BJ (cell line): ENCODE data around the gene ATP6V1F. TPM values are rescaled to one million over a fixed set of nuclear protein-coding genes. Genes with fewer than 3 reads are reported as not detected.

Source experiments
- CTCF ChIA-PET: fragments of 350-600 bp; formaldehyde crosslinking; extraction: SDS; loops from one replicate; lab custom pipeline; 2021; ENCODE audit warnings: antibody characterized with exemption, inconsistent platforms; lab: Yijun Ruan, JAX
- POLR2A ChIA-PET: fragments of 300-600 bp; sonication (Branson Sonifier 250); formaldehyde crosslinking; extraction: SDS; loops from one replicate; lab custom pipeline; 2021; ENCODE audit warnings: antibody characterized with exemption; lab: Charles Lee
- DNase-seq: peaks from one replicate; pipeline ENCODE4 v3.0.0-alpha.2; 2011; ENCODE audit warnings: low read depth
- H3K27me3 ChIP-seq: 2 replicates; pipeline ENCODE4 v1.6.0; 2011; ENCODE audit warnings: low read length; ENCODE audit not compliant: control insufficient read depth, insufficient read depth
- H3K36me3 ChIP-seq: 2 replicates; pipeline ENCODE4 v1.5.1; 2011; ENCODE audit warnings: low read length; ENCODE audit not compliant: control insufficient read depth, insufficient read depth
- H3K4me3 ChIP-seq: 2 replicates; pipeline ENCODE4 v1.5.1; 2011; ENCODE audit warnings: low read depth, mild to moderate bottlenecking, control low read depth, low read length
- CTCF ChIP-seq: IDR thresholded peaks from 2 replicates; pipeline ENCODE4 v1.5.1; 2011; ENCODE audit warnings: low read depth, mild to moderate bottlenecking, control low read depth, inconsistent platforms, low read length, moderate library complexity; ENCODE audit not compliant: insufficient read depth
- polyA minus RNA-seq: library from RNA; depleted of rRNA, polyadenylated mRNA; stranded (reverse); fragments of >200 nt; gene quantifications from 2 replicates; pipeline ENCODE4 v1.2.3, GENCODE V29; 2011; rRNA and poly(A)+ RNA removed
- polyA plus RNA-seq: library from polyadenylated mRNA; depleted of rRNA; stranded (reverse); fragments of >200 nt; gene quantifications from 2 replicates; pipeline ENCODE4 v1.2.3, GENCODE V29; 2011; rRNA removed

The ATP6V1F gene
- 192 and 198 TPM in 2 replicates for polyA plus RNA-seq
- polyA minus RNA-seq, result 38.3 and 44.2 TPM in 2 replicates

DNA sequence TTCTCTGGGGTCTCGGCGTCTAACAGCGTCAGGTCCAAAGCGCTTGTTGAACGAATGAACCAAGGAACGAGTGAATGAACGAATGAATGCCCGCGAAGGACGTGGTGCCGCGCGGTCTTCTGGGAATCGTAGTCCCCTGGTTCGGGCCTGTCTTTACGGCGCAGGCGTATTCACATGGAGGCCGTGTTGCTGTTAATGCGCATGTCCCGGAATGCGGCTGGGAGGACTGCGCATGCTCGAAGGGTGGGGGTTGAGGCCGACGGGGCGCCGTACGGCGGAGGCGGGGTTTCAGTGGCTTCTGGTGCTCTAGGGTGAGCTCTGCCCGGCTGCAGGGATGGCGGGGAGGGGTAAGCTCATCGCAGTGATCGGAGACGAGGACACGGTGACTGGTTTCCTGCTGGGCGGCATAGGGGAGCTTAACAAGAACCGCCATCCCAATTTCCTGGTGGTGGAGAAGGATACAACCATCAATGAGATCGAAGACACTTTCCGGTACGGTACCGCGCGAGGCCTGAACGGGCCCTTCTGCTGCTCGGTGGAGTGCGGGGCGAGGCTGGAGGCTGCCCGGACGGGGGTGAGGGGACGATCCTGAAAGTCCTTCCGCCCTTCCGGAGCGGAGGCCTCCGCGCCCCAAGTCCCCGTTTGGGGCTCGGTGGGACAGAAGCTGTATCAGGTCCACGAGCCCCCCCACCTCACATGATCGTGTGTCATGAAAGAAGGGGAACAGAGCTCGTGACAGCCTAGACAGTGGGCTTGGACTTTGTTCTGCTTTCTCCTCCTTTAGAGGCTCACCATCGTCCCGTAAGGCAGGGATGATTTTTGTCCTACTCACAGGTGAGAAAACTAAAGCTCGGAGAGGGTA, at the start of gene ATP6V1F:
TSS of gene ATP6V1F (plus strand) at position 286 of the 862 bp plus-strand sequence. CDS start at position 335, 49 bp downstream.
- peaks cover 17% of the 10 kb centered on the region for H3K36me3 ChIP-seq
- ChIA-PET POLR2A (interaction anchor here (1.3 kb wide), 1 partner anchor 30 kb away, joined by 3 read pairs; no protein-coding TSS in a partner anchor), CTCF (interaction anchor here (0.5 to 3.7 kb wide), 14 partner anchors 10 to 329 kb away, joined by 3 to 54 read pairs (median 5); partner anchors contain the start of gene CALU)

GRCh38 chr7:128814499-128814898, 48.2 kb upstream of the ATP6V1F start:
- ChIA-PET CTCF (interaction anchor here (0.6 to 1.3 kb wide), 2 partner anchors 9 to 12 kb away, joined by 5 read pairs; no protein-coding TSS in a partner anchor), POLR2A (no interaction called here)
- TF ChIP-seq CTCF, result no peak
- no peak for DNase-seq
- no peak overlapping the region for H3K4me3 ChIP-seq
- no peaks in the 10 kb centered on the region for H3K36me3 ChIP-seq
- no peaks in the 10 kb centered on the region for H3K27me3 ChIP-seq

More for the DNA sequence above, at the start of gene ATP6V1F:
- H3K27me3 ChIP-seq, result no peaks in the 10 kb centered on the region
- peak within 1 kb of the TSS; percentile 80 for H3K4me3 ChIP-seq
- peak; percentile 93 for DNase-seq
- TF ChIP-seq CTCF, result peak; percentile 12; the same call in 1 of the 2 replicates

GRCh38 chr7:128815289-128815942, 47.2 kb upstream of the ATP6V1F start:
- H3K4me3 ChIP-seq, result no peak overlapping the region
- no peak for TF ChIP-seq CTCF
- DNase-seq, result no peak
- no peaks in the 10 kb centered on the region for H3K27me3 ChIP-seq
- no peaks in the 10 kb centered on the region for H3K36me3 ChIP-seq
- POLR2A ChIA-PET, result no interaction called here
- CTCF ChIA-PET, result no interaction called here

GRCh38 chr7:128818694-128819093, 44.0 kb upstream of the ATP6V1F start:
- no peak for TF ChIP-seq CTCF
- ChIA-PET POLR2A (no interaction called here), CTCF (interaction anchor here (1.8 kb wide), 1 partner anchor 13 kb away, joined by 5 read pairs; no protein-coding TSS in a partner anchor)
- no peak for DNase-seq
- no peaks in the 10 kb centered on the region for H3K27me3 ChIP-seq
- H3K36me3 ChIP-seq, result no peaks in the 10 kb centered on the region
- H3K4me3 ChIP-seq, result no peak overlapping the region

DNA sequence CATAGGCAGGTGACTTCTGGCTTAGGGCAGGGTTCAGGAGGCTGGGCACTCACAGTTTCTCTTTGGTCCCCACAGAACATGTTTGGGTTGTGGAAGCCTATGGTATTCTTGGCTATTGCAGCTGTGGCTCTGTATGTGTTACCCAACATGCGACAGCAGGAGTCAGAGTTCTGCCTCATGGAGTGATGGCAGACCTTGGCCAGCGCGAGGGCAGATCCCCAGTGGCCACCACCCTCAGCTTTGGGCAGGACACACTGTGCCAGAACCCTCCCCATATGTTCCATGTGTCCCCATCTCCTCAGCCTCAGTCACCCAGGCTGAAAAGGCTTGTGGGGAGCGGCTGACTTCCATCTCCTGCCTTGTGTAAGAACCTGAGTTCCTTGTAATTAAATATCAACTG, 40.9 kb upstream of the ATP6V1F start:
- POLR2A ChIA-PET, result no interaction called here
- no peaks in the 10 kb centered on the region for H3K36me3 ChIP-seq
- no peaks in the 10 kb centered on the region for H3K27me3 ChIP-seq
- H3K4me3 ChIP-seq, result no peak overlapping the region
- CTCF ChIA-PET, result interaction anchor here (1.0 kb wide), 1 partner anchor 11 kb away, joined by 3 read pairs; no protein-coding TSS in a partner anchor
- TF ChIP-seq CTCF, result no peak
- no peak for DNase-seq
